ENCODE results near the gene KIF2C.
"Not testable (repeated sequence)": the region's sequence is repeated elsewhere in the genome, so short reads cannot be mapped to it uniquely, and the experiment has no call there.

KIF2C gene

GRCh38 chr1:44739307-44740178 is at the start of gene KIF2C:
Gene KIF2C, plus strand, starts transcription at chr1:44739837. Its CDS starts 96 bp downstream, at chr1:44739933.
- peak; percentile 96 for DNase-seq (ENCODE audit: low spot score)

- DNase-seq (ENCODE audit: low spot score), result no peak
Observed at GRCh38 chr1:44693159-44693558, 46.5 kb upstream of the KIF2C start.

- no peak for DNase-seq (ENCODE audit: low spot score)
Observed at GRCh38 chr1:44693900-44694299, 45.7 kb upstream of the KIF2C start.

- DNase-seq (ENCODE audit: low spot score), result no peak
Observed at GRCh38 chr1:44694863-44695478, 44.7 kb upstream of the KIF2C start.

- no peak for DNase-seq (ENCODE audit: low spot score)
Observed at GRCh38 chr1:44695671-44696070, 44.0 kb upstream of the KIF2C start.

GRCh38 chr1:44696101-44696500 is 43.5 kb upstream of the KIF2C start:
- no peak for DNase-seq (ENCODE audit: low spot score)

GRCh38 chr1:44696789-44697345 is 42.8 kb upstream of the KIF2C start:
- no peak for DNase-seq (ENCODE audit: low spot score)

GRCh38 chr1:44698138-44698537 is 41.5 kb upstream of the KIF2C start:
- no peak for DNase-seq (ENCODE audit: low spot score)

- DNase-seq (ENCODE audit: low spot score), result not testable (repeated sequence)
Observed at GRCh38 chr1:44699375-44699774, 40.3 kb upstream of the KIF2C start.

- DNase-seq (ENCODE audit: low spot score), result no peak
Observed at GRCh38 chr1:44700573-44700972, 39.1 kb upstream of the KIF2C start.

GRCh38 chr1:44701141-44701573 is 38.5 kb upstream of the KIF2C start:
- no peak for DNase-seq (ENCODE audit: low spot score)

GRCh38 chr1:44705470-44705869 is 34.2 kb upstream of the KIF2C start:
- DNase-seq (ENCODE audit: low spot score), result no peak

GRCh38 chr1:44705938-44706337 is 33.7 kb upstream of the KIF2C start:
- DNase-seq (ENCODE audit: low spot score), result no peak

GRCh38 chr1:44707112-44707881 is 32.3 kb upstream of the KIF2C start:
- DNase-seq (ENCODE audit: low spot score), result peak; percentile 66

GRCh38 chr1:44707959-44708831 is 31.4 kb upstream of the KIF2C start:
- peak; percentile 61 for DNase-seq (ENCODE audit: low spot score)

GRCh38 chr1:44713321-44713781 is 26.3 kb upstream of the KIF2C start:
- no peak for DNase-seq (ENCODE audit: low spot score)

GRCh38 chr1:44714532-44714931 is 25.1 kb upstream of the KIF2C start:
- no peak for DNase-seq (ENCODE audit: low spot score)

- peak; percentile 68 for DNase-seq (ENCODE audit: low spot score)
Observed at GRCh38 chr1:44714944-44715571, 24.6 kb upstream of the KIF2C start.

GRCh38 chr1:44717156-44717555 is 22.5 kb upstream of the KIF2C start:
- no peak for DNase-seq (ENCODE audit: low spot score)

GRCh38 chr1:44717653-44718052 is 22.0 kb upstream of the KIF2C start:
- no peak for DNase-seq (ENCODE audit: low spot score)

GRCh38 chr1:44718091-44718490 is 21.5 kb upstream of the KIF2C start:
- no peak for DNase-seq (ENCODE audit: low spot score)
